OCI-LY1 (cell line): ENCODE results near the gene PRAMEF15.
"Not testable (repeated sequence)": the region's sequence is repeated elsewhere in the genome, so short reads cannot be mapped to it uniquely, and the experiment has no call there.

Source experiments
- H2AFZ ChIP-seq: fragments of 200-600 bp; sonication (generic), shearing (Covaris generic); 2 replicates; pipeline ENCODE4 v1.6.0; 2014; ENCODE audit warnings: antibody characterized with exemption, mild to moderate bottlenecking, low read length
- H3F3A ChIP-seq: fragments of 200-600 bp; sonication (generic), shearing (Covaris generic); 2 replicates; pipeline ENCODE4 v1.6.0; 2014; ENCODE audit warnings: mild to moderate bottlenecking, antibody characterized with exemption, low read length, moderate library complexity; ENCODE audit not compliant: insufficient read depth
- H3K27ac ChIP-seq: fragments of 200-600 bp; sonication (generic); 2 replicates; pipeline ENCODE4 v1.5.1; 2014; ENCODE audit warnings: low read length, mixed run types, mild to moderate bottlenecking, low read depth; ENCODE audit not compliant: poor library complexity, severe bottlenecking
- H3K27me3 ChIP-seq: fragments of 200-600 bp; sonication (generic); 2 replicates; pipeline ENCODE4 v1.6.0; 2014; ENCODE audit warnings: antibody characterized with exemption, mild to moderate bottlenecking, low read length, moderate library complexity; ENCODE audit not compliant: insufficient read depth
- H3K36me3 ChIP-seq: fragments of 200-600 bp; sonication (generic); 2 replicates; pipeline ENCODE4 v1.6.1; 2014; ENCODE audit warnings: mild to moderate bottlenecking, antibody characterized with exemption, low read length, moderate library complexity, mixed read lengths; ENCODE audit not compliant: insufficient read depth
- H3K4me1 ChIP-seq: fragments of 200-600 bp; sonication (generic); 2 replicates; pipeline ENCODE4 v1.5.1; 2014; ENCODE audit warnings: mild to moderate bottlenecking, low read length, moderate library complexity; ENCODE audit not compliant: insufficient read depth, severe bottlenecking
- H3K4me2 ChIP-seq: fragments of 200-600 bp; sonication (generic), shearing (Covaris generic); 2 replicates; pipeline ENCODE4 v1.6.1; 2014; ENCODE audit warnings: low read length
- H3K4me3 ChIP-seq: fragments of 200-600 bp; sonication (generic); 2 replicates; pipeline ENCODE4 v1.5.1; 2014; ENCODE audit warnings: low read length, low read depth, mild to moderate bottlenecking, mixed read lengths; ENCODE audit not compliant: poor library complexity, severe bottlenecking
- H3K79me2 ChIP-seq: fragments of 200-600 bp; shearing (Covaris generic); 2 replicates; pipeline ENCODE4 v1.6.1; 2016; ENCODE audit warnings: mixed run types, low read length, mixed read lengths; ENCODE audit not compliant: insufficient read depth
- H3K9ac ChIP-seq: fragments of 200-600 bp; sonication (generic), shearing (Covaris generic); 2 replicates; pipeline ENCODE4 v1.6.1; 2014; ENCODE audit warnings: mild to moderate bottlenecking, low read length, mixed read lengths
- H3K9me2 ChIP-seq: fragments of 200-600 bp; sonication (generic), shearing (Covaris generic); 2 replicates; pipeline ENCODE4 v1.6.1; 2014; ENCODE audit warnings: low read depth, mild to moderate bottlenecking, low read length, mixed read lengths
- H3K9me3 ChIP-seq: fragments of 200-600 bp; shearing (Covaris generic); 2 replicates; pipeline ENCODE4 v1.6.1; 2014; ENCODE audit warnings: low read length, mixed read lengths
- H4K20me1 ChIP-seq: fragments of 200-600 bp; sonication (generic), shearing (Covaris generic); 2 replicates; pipeline ENCODE4 v1.6.0; 2016; ENCODE audit warnings: mild to moderate bottlenecking, low read length; ENCODE audit not compliant: insufficient read depth
- TF ChIP-seq, protein P1 (sequence below): fragments of 200-600 bp; sonication (generic), shearing (Covaris generic); IDR thresholded peaks from 2 replicates; pipeline ENCODE4 v1.5.1; 2017; ENCODE audit warnings: mild to moderate bottlenecking, antibody characterized with exemption, low read length, moderate library complexity, mixed read lengths

PRAMEF15 gene

GRCh38 chr1:13364928-13365327 lies 49.5 kb downstream of the PRAMEF15 start:
- H3K9ac ChIP-seq, H3K27me3 ChIP-seq, H3K4me2 ChIP-seq, H3K36me3 ChIP-seq, H4K20me1 ChIP-seq, H3K79me2 ChIP-seq, H3F3A ChIP-seq, H3K4me1 ChIP-seq, H3K9me2 ChIP-seq, H3K27ac ChIP-seq, H3K4me3 ChIP-seq, H2AFZ ChIP-seq, H3K9me3 ChIP-seq: not testable (repeated sequence)

DNA sequence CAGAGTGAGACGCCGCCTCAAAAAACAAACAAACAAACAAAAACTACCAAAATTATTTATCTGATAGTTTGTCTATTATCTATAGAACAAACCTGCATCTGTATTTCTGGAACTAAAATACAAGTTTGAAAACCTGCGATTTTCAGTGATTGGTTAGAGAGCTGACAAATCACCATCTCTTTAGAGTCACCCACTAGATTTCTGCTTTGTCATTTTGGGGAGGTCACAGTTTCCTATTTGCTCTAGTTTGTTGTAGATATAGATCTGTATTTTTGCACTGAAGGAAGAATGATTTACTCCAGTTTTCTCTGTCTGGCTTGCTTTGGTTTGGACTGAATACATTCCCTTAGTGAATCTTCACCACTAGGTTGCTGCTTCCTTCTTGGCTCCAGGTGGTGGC lies 51.2 kb downstream of the PRAMEF15 start:
- not testable (repeated sequence) for H4K20me1 ChIP-seq, H3K27me3 ChIP-seq, H3K4me1 ChIP-seq, H3K4me2 ChIP-seq, H3F3A ChIP-seq, H3K36me3 ChIP-seq, H3K9ac ChIP-seq, H2AFZ ChIP-seq, H3K27ac ChIP-seq, H3K4me3 ChIP-seq, H3K9me3 ChIP-seq, H3K9me2 ChIP-seq, H3K79me2 ChIP-seq

GRCh38 chr1:13368544-13368943 lies 53.2 kb downstream of the PRAMEF15 start:
- not testable (repeated sequence) for H3K27me3 ChIP-seq, H3K36me3 ChIP-seq, H3K79me2 ChIP-seq, H3F3A ChIP-seq, H3K4me3 ChIP-seq, H3K9me2 ChIP-seq, H3K4me2 ChIP-seq, H3K9ac ChIP-seq, H3K4me1 ChIP-seq, H3K27ac ChIP-seq, H2AFZ ChIP-seq, H3K9me3 ChIP-seq, H4K20me1 ChIP-seq
- TF ChIP-seq, protein P1, sequence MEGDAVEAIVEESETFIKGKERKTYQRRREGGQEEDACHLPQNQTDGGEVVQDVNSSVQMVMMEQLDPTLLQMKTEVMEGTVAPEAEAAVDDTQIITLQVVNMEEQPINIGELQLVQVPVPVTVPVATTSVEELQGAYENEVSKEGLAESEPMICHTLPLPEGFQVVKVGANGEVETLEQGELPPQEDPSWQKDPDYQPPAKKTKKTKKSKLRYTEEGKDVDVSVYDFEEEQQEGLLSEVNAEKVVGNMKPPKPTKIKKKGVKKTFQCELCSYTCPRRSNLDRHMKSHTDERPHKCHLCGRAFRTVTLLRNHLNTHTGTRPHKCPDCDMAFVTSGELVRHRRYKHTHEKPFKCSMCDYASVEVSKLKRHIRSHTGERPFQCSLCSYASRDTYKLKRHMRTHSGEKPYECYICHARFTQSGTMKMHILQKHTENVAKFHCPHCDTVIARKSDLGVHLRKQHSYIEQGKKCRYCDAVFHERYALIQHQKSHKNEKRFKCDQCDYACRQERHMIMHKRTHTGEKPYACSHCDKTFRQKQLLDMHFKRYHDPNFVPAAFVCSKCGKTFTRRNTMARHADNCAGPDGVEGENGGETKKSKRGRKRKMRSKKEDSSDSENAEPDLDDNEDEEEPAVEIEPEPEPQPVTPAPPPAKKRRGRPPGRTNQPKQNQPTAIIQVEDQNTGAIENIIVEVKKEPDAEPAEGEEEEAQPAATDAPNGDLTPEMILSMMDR = peak; percentile 40
